Stimulated activated CD4-positive, alpha-beta T cell treated with anti-CD3 and anti-CD28 coated beads, Interleukin-12 subunit alpha, Interleukin-12 subunit beta, amount 100 ng/mL, for 4 hours (primary cell): Measurements from ENCODE around the gene MGAT3.
"Not testable (repeated sequence)": the region's sequence is repeated elsewhere in the genome, so short reads cannot be mapped to it uniquely, and the experiment has no call there.

Experiments used
- DNase-seq: peaks from one replicate; pipeline ENCODE4 v3.0.0-alpha.2; 2020

Gene MGAT3

DNA sequence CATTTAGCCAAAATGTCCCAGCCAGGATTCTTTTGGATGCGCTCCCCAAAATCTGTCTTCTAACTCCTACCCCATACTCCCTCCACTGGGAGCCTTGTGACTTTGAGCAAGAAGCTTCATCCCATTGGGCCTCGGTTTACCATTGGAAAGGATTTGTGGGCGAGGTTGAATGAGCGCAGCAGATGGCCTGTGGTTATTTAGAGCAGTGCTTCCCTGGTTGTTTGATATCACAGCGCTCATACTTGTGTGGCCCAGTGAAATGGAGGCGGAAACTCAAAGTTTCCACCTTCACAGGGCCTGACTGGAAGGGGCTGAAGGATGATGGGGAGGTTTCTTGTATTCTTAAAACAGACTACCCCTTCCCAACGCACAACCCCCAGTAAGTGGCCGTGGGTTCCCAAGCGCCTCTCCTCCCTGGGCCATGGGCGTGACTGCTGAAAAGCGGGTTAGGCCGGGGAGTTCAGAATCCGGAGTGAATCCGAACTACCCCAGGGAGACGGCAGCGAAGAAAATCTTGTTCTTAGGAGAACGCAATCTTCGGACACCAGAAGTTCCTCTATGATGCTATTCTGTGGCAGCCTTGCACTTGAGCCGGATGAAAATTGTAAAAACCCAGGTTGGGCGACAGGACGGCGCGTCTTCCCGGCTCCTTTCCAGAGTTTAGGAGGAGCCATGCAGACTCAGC lies 62.3 kb downstream of the MGAT3 start:
- no peak for DNase-seq

DNA sequence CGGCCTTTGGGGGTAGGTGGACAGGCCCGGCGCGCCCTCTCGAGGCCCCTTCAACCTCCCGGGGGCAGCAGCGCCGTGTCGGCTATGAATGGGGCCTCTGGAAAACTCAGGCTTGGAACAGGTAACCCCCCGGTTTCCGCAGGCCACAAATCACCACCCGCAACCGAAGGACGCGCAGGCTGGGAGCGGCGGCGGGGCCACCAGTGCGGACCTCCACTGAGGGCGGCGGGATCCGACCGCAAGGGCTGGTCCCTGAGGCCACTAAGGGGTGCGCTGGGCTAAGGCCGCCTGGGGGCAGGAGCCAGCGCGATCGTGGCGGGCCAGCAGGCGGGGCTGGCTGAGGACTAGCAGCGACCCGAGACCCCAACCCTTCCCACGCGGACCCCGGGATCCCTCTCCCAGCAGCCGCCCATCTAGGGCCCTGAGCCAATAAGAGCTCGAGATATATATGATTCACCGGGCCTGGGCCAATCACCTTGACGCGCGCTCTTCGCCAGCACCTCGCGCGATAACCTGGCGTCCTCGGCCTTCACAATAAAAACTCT lies 62.9 kb downstream of the MGAT3 start:
- DNase-seq, result peak; percentile 93

DNA sequence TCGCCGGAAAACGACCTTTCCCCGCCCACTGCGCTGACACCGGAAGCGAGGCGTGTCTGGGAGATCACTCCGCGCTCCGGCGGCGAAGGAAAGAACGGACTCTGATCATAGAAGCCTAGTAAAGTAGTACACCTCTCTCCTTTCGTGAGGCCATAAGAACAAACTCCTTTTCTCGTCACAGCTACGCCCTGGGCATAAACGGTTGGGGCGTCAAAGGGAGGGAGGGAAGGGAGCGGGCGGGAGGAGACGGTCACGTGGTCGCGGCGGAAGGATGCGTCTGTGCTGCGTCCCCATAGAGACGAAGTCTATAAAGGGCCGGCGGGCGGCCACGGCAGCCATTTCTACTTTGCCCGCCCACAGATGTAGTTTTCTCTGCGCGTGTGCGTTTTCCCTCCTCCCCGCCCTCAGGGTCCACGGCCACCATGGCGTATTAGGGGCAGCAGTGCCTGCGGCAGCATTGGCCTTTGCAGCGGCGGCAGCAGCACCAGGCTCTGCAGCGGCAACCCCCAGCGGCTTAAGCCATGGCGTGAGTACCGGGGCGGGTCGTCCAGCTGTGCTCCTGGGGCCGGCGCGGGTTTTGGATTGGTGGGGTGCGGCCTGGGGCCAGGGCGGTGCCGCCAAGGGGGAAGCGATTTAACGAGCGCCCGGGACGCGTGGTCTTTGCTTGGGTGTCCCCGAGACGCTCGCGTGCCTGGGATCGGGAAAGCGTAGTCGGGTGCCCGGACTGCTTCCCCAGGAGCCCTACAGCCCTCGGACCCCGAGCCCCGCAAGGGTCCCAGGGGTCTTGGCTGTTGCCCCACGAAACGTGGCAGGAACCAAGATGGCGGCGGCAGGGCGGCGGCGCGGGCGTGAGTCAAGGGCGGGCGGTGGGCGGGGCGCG lies 63.7 kb downstream of the MGAT3 start, which contains the start of gene ATF4:
Gene ATF4, plus strand, starts transcription at position 337 of the 880 bp plus-strand sequence. CDS start 884 bp downstream, outside the sequence.
- peak; percentile 92 for DNase-seq

DNA sequence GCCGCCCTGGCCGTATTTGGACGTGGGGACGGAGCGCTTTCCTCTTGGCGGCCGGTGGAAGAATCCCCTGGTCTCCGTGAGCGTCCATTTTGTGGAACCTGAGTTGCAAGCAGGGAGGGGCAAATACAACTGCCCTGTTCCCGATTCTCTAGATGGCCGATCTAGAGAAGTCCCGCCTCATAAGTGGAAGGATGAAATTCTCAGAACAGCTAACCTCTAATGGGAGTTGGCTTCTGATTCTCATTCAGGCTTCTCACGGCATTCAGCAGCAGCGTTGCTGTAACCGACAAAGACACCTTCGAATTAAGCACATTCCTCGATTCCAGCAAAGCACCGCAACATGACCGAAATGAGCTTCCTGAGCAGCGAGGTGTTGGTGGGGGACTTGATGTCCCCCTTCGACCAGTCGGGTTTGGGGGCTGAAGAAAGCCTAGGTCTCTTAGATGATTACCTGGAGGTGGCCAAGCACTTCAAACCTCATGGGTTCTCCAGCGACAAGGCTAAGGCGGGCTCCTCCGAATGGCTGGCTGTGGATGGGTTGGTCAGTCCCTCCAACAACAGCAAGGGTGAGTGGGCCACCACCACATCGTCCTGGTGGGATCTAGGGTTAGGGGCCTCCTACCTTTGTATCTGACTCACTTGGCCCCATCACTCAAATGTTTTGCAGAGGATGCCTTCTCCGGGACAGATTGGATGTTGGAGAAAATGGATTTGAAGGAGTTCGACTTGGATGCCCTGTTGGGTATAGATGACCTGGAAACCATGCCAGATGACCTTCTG lies 64.5 kb downstream of the MGAT3 start:
- not testable (repeated sequence) for DNase-seq

DNA sequence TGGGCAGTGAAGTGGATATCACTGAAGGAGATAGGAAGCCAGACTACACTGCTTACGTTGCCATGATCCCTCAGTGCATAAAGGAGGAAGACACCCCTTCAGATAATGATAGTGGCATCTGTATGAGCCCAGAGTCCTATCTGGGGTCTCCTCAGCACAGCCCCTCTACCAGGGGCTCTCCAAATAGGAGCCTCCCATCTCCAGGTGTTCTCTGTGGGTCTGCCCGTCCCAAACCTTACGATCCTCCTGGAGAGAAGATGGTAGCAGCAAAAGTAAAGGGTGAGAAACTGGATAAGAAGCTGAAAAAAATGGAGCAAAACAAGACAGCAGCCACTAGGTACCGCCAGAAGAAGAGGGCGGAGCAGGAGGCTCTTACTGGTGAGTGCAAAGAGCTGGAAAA lies 65.3 kb downstream of the MGAT3 start:
- DNase-seq, result not testable (repeated sequence)

DNA sequence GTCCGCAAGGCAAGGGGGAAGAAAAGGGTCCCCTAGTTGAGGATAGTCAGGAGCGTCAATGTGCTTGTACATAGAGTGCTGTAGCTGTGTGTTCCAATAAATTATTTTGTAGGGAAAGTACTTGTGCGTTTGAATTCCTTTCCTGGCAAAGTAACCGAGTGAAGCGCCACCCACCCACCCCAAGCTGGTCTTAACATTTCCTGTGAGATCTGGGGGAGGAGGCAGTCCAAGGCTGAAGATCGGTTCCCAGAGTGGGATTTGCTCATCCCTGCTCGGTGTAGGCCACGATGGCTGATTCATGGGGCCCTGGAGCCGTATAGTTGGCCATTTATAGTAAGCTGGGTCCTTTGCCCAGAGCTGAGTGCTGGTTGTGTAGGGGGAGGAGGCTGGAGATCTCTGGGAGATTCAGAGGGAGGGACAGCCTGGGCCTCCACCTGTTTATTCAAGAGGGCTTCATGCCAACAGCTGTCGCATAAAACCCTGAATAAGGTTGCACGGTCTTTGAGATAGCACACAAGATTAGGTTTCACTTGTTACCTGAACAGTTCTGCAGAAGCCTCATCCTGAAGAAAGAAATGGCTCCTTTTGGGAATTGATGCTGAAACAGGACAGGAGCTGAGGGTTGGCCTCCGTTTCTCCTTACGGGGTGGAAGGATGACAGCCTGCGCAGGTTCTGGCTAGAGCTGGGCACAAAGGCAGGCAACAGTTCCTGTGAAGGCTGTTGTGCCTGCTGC lies 65.9 kb downstream of the MGAT3 start:
- no peak for DNase-seq

DNA sequence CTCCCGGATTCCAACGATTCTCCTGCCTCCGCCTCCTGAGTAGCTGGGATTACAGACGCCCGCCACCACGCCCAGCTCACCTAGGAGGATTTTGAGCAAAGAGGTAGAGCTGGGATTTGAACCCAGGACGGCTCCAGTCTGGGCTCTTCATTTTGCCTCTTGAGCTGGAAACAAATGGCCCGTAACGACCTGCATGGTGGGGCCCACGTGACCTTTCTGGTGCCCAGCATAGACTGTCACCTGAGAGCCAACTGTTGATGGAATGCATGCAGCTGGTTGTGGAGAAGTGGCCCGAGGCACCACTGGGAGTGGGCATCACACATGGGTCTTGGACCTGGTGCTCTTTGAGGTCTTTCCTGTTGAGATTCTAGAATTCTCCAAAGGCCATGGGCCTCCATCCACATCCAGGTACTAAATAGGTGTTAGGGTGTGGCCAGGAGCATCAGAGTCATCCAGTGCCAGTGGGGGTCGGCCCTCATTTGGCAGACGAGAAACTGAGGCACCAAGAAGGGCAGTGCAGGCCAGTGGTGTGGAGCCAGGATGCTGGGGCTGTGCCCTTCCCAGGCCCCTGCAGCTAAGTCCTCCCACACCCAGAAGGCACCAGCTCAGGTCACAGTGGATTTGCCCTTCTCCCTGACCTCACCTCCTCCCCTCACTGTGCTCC lies 67.4 kb downstream of the MGAT3 start:
- no peak for DNase-seq

DNA sequence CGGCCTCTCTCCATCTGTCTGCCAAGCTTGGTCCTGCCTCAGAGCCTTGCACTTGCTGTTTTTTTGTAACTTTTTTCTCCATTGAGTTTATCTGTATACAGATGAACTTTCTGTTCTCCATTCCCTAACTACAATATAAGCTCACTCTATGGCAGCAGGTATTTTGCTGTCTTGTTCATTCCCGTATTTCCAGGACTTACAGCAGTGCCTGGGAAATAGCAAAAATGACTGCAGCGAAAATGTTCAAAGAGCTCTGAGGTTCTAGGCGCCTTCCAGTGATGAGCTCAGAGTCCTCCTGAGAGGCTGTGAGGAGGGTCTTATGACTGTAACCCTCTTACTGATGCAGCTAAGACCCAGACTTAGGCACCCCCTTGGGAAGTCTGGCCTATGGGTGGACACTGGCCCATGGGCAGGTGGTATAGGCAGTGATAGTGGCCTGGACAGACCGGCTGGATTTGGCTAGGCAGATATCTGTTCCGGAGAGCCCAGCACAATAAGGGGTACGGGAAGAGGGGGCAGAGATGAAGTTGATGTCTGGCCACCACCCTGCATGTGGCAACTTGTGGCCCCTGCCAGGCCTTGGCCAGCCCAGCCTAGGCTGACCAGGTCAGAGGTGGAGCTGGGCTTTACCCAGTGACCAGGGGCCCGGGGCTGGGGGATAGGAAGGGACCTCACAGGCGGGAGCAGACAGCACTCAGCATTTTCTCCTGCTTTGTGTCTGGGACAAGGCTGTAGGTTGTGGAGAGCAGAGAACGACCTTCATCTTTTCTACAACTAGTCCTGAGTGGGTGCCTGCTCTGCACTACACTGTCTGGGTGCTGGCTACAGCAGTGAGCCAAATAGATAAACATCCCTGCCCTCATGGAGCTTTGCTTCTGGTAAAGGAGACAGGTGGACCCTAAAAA lies 68.2 kb downstream of the MGAT3 start:
- no peak for DNase-seq

DNA sequence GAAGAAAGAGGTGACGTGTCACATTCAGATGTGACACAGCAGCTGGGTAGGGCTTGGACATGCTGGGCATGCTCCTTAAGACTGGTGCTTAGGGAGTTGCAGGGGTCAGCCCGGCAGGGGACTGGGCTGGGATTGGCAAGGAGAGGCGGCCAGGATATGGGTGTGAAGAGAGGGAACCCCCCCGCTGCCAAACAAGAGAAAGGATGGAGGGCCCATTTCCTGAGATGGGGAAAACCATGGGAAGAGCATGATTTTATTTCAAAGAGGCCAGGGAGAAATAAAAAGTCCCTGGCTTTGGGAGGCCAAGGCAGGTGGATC lies 68.8 kb downstream of the MGAT3 start:
- no peak for DNase-seq

DNA sequence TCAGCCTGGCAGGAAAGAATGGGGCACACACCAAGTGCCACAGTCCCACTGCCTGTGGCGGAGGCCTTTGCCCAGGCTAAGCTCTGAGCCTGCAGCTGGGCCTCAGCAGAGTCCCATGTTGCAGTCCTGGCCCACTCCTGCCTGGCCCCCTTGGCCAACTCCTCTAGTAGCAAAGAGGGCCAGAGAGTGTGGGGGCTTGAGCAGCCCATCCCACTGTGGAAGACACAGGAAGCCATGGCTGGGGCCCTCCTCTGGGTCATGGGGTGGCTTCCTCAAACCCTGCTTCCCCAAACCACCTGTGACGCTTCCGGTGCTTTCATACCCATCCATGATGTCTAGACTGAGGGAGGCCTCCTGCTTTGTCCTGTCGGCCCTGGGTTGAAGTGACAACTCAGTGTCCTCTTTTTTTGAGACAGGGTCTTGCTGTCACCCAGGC lies 69.9 kb downstream of the MGAT3 start:
- no peak for DNase-seq

DNA sequence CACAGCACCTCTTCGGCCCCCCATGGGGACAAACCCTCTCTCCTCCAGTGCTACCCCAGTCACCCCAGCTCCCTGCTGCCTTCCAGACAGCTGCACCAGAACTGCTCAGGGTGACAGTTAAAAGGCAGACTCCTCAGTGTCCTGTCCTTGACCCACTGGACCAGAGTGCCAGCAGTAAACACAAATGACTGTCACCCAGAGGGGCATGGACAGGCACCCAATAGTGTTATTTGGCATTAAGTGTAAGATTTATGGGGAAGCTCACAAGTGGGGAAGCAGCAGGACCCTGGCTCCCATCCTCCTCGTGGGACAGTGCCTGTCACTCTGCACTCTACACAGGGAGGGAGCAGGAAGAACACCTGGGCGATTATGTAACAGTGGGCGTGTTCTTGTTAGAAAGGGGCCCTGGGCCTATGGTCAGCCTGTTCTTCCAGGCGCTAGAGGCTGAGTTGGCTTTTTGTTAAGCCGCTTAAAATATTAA lies 70.7 kb downstream of the MGAT3 start:
- no peak for DNase-seq

DNA sequence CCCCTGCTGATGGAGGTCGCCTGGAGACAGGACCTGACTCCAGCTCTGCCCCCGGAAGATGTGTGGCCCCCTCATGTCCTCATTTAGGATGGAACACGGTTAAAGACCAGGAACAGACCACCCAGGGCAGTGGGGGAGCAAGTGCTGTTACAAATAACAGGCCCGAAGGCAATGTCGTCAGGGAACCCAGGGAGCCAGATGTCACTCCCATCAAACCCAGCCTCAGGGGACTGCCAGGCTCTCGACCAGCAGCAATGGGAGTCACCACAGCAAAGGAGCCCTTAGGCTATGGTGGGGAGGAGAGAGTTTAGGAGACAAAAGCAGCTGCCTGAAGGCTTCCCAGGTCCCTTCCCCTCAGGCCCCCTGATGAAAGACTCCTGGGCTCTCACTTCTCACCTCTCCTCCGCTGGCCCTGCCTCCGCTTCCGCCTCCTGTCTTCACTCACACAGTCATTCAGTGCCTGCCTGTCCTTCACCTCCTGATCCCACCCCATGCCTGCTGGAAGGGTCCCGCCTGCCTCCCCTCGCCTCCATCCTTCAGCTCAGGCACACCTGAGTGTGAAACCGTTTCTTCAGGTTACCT lies 71.4 kb downstream of the MGAT3 start:
- no peak for DNase-seq

DNA sequence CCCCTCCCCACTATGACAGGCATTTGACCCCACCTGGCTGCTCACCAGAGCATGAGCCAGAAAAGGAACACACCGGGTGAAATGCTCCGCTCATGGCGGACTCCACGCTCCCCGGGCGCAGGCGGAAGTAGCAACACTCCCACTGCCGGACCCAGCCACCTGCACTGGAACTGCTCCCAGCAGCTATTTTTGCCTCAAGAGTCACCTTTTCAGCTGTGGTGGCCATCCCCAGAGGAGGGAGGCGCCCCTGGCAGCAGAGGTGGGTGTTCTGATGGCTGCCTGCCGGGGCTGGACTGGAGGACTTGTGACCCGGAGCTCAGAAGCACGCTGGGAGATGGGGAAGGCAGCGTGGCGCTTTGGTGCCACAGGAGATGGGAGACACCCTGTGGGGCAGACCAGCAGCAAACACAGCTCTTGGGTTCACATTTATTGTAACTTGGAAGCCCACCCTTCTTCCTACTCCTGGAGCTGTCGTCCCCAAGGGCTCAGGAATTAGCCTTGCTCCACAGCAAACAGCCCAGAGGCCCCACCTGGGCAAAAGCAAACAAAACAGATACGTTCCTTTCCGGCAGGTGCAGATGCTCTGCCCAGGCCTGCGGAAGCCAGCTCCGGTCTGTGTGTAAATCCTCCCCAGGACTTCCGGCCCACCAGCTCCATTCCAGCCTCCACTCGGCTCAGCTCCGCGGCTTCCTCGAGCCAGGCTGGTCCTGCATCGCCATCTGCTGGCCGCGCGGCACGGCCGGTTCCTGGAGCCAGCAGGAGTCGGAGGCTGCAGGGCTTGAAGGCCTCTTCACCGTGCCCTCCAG lies 72.1 kb downstream of the MGAT3 start:
- DNase-seq, result peak; percentile 85

DNA sequence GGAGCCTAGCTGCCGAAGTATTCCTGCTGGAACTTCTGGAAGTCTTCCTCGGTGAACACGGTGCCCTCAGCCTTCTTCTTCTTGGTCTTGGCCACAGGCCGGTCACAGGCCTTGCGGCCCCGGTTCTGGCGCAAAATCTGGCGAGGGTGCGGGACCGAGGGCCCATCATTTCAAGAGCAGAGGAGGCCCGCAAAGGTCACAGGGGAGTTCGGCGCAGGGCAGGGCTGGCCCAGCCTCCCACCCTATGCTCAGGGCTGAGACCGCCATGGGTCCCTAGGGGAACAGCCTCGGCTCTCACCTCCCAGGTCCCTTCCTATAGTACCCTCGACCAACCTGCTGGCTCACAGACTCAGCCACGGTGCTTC lies 72.7 kb downstream of the MGAT3 start:
- DNase-seq, result no peak

DNA sequence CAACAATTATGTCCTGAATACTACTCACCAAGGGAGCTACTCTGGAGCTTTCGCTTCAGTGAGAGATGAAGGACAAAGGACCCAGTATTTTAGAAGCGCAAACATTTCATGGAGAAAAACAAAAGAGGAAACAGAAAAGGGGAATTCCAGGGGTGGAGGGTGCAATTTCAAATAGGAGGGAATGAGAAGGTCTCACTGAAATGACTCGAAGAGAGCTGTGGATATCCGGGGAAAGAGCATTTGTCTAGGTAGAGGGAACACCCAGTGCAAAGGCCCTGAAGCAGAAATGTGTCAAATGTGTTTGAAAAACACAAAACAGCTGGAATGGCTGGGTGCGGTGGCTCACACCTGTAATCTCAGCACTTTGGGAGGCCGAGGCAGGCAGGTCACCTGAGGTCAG lies 73.3 kb downstream of the MGAT3 start:
- no peak for DNase-seq

DNA sequence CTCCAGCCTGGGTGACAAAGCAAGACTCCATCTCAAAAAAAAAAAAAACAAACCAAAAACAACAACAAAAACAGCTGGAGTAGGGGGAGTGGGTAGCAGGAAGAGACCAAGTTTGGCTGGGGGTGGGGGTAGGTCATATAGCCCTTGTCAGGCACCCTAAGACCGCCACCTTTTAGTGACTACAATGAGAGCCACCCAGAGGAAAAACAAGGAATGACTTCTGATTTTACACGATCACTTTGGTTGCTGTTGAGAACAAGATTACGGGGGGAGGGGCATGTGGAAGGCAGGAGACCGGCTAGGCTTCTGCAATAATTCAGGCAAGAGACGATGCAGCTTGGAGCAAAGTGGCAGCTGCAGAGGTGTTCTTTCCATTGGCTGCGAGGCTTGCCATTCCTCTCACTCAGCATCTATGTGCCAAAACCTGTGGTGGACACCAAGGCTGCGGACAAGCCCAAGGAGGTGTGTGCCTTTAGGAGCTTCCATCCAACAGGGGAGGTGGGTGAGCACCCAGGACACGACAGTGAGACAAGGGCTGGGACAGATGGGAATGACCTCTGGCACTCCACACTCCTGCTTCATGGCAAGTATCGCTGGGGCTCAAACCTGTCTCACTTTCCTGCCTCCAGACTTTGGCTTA lies 74.0 kb downstream of the MGAT3 start:
- DNase-seq, result no peak

DNA sequence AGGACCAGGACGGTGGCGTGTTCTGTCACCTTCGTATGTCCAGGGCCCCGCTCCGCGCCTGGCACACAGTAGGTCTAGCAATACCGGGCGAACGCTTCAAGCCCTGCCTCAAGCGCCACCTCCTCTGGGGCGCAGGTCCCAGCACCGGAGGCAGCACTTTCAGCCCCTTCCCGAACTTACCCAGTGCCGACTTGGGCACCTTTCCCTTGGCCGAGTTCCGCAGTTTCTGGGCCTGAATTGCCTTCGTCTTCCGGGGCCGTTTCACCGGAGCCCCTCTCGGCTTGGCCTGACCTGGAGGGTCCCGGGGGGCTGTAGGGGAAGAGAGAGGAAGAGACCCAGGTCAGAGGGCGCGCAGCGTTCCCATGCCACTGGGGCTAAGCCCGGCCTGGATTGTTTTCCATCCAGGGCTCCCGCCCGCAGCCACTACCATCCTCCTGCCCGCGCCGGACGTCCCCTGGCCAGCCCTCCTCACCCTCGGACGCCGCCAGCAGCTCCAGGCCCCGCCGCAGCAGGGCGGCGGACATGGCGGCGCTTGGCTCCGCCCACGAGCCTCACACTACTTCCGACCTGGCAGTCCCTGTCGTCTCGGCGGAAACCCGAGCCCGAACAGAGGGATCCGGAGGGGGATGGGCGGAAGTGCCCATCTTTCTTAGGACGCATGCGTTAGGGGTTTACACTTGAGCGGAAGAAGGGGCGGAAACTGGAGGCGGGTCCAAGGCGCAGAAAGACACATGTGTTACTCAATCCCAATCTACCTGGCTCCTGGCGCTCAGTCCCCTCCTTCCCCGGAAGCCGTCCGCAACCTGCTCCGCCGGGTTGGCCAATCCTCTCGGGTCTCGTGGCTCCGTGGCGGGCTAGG lies 75.6 kb downstream of the MGAT3 start, which contains the start of gene RPS19BP1:
Gene RPS19BP1, minus strand, starts transcription at position 534 of the 859 bp plus-strand sequence. Its CDS starts 10 bp downstream, at position 524.
- peak; percentile 98 for DNase-seq

DNA sequence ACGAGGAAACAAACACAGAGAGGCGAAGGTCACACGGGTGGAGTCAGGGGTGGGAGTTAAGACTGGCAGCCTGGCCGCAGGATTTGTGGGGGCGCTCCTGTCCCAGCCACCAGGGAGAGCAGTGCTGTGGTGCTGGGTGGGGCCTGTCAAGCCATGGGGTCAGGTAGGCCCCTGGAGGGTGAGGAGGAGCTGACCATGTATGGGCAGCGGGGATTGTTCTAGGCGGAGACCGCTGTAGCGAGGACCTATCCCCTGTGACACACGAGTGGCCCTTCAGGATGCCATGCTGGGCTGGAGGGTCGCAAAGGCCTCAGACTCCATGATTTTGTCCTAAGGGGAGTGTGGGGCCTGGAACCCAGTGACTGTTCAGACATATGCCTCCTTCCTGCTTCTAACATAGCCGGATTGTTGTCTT lies 77.3 kb downstream of the MGAT3 start:
- DNase-seq, result no peak
